GM19043 (cell line): ENCODE data around the gene UROC1.
"Not testable (repeated sequence)": the region's sequence is repeated elsewhere in the genome, so short reads cannot be mapped to it uniquely, and the experiment has no call there.

Source experiments
- ATAC-seq: cut with Tn5 transposase; IDR thresholded peaks from one replicate; pipeline ENCODE4 v1.9.1; 2021; ENCODE audit warnings: low read depth; ENCODE audit not compliant: unreplicated experiment

Gene UROC1

DNA sequence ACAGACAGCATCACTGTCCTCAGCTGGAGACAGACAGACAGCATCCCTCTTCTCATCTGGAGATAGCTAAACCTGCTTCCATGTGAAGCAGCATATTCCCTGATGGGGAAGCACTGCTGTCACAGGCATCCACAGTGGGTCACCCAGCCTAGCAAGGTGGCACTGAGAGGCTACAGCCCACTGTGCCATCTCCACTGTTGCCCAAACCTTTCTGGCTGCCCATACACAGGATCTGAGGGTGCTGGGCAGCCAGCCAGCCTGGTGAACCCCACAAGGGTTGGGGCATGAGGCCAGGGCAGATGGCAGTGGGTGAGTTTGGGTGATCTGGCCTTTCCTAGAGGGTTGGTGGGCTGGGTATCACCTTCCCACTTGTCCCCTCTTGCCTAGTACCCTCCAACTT lies 18.1 kb upstream of the UROC1 start:
- no peak for ATAC-seq

DNA sequence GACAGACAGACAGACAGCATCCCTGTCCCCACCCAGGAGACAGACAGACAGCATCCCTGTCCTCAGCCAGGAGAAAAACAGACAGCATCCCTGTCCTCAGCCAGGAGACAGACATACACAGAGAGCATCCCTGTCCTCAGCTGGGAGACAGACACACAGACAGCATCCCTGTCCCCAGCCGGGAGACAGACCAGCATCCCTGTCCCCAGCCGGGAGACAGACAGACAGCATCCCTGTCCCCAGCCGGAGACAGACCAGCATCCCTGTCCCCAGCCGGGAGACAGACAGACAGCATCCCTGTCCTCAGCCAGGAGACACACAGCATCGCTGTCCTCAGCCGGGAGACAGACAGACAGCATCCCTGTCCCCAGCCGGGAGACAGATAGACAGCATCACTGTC lies 17.1 kb upstream of the UROC1 start:
- not testable (repeated sequence) for ATAC-seq

DNA sequence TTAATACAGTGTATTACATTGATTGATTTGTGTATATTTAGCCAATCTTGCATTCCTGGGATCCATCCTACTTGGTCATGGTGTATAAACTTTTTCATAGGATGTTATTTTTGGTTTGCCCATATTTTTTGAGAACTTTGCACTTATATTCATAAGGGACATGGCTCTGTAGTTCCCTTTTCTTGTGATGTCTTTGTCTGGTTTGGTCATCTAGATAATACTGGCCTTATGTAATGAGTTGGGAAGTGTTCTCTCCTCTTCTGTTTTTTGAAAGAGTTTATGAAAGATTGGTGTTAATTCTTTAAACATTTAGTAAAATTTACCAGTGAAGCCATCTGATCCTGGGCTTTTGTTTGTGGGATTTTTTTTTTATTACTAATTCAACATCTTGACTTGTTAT lies 15.9 kb upstream of the UROC1 start:
- ATAC-seq, result no peak

DNA sequence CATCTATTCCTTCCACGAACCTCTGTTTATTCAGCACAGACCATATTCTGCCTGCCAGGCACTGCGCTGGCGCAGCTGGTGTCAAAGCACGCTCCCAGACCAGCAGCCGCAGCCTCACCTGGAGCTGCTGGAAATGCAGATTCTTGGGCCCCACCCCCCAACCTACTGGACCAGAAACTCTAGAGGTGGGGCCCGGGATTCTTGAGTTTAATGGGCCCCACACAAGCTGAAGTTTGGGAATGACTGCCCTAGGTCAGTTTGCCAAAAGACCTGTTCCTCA lies 13.4 kb upstream of the UROC1 start:
- ATAC-seq, result no peak

DNA sequence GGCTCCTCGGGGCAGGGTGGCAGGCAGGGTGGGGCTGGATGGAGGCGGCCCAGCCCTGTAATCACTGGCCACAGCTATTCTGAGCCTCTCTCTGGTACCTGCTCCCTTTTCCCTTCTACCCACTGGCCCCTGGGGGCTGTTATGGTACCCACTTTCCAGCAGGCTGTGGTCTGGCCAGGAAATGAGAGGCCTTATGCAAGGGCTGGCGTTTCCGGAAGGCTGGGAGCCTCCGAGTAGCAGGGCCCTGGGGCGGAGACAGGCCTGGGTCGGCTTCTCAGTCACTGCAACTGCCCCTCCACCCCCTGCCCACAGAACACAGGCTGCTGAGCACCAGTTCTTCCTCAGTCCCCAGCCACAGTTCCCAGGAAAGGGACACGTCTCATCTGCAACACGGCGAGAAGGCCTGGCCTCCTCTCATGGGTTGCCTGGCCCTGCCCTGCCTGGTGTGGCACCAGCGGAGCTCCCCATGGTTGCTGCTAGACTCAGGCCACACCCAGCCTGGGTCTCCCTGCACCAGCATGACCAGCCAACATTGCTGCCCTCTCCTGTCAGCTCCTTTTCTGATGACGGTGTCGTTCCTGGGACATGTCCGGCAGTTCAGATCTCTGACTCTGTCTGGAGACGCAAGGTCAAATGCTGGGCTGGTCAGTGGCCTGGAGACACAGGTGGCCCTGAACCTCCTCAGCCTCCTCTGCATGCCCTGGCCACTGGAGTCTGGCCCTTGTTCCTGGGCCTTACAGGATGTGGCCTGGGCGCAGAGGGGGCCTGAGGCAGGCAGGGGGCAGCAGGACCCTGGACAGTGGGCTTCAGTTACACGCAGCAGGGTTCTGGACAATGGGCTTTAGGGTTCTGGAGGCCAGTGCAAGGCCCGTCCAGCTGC lies 12.8 kb upstream of the UROC1 start:
- ATAC-seq, result peak; percentile 51

DNA sequence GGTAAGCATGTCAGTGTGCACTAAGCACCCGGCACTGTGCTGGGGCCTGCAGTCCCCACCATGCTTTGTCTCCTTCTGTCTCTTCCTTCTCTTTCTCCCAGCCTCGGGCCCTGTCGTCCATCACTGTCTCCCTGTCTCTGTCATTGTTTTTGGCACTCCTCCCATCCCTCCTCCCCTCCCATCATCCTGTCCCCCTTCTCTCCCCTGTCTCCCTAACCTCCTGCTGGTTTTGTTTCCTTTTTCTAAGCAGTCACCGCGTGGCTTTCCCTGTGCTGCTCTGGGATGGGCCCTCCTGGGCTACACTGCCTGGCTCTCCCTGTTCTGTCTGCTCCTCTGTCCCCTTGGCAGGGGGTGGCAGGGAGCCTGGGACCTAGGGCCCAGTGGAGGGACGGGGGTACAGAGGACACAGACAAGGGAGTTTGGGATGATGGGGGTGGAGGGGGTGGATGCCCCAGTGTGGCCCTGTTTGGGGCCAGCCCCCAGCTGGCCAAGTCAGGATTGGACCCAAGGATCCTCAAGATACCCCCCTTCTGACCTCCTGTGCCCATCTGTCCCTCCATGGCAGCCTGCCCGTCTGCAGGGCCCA lies 12.1 kb upstream of the UROC1 start:
- no peak for ATAC-seq

DNA sequence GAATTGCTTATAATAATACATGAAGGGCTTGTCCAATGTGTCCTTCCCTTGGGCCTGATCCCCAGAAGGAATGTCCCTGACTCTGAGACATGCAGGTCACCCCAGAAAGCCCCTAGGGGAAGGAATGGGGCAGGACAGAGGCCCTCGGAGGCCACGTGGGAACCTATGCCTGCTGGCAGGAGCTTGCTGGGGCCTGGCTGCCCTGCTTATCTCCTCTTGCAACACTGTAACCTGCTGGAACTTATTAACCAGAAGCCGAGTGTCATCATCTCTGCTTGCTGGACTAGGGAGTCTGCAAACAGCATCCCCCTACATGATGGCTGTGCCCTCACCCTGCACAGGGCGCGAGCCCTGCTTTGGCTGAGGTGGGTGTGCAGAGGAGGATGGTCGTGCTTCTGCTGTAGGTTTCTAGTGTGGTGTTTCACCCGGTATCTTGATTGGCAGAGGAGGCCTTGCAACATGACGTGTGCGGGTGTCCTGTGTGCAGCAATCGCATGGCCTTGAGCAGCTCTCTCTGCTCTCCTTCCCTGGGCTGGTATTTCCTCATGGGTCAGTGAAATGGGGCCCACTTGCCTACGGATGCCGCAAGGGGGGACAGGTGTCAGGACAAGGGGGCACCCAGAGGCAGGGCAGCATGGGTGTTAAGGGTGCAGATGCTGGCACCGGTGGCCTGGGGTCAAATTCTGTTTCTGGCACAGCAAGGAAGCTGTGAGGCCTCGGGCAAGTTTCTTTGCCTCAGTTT lies 11.4 kb upstream of the UROC1 start:
- no peak for ATAC-seq

DNA sequence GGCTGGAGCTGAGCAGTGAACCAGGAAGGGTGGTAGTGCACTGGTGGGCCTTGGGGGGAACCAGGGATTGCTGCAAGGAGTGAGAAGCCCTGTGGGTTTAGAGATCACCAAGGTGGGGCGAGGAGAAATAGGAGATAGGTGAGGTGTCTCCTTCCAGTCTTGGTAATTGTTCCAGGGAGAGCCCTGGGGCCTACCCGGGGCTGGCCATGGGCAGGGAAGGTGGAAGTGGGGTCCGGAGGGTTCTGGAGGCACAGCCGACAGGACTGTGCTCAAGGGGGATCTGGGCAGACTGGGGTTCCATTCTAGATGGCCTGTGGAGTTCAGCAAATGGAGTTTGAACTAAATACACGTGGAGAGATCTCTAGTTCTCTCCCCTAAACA lies 10.8 kb upstream of the UROC1 start:
- no peak for ATAC-seq

DNA sequence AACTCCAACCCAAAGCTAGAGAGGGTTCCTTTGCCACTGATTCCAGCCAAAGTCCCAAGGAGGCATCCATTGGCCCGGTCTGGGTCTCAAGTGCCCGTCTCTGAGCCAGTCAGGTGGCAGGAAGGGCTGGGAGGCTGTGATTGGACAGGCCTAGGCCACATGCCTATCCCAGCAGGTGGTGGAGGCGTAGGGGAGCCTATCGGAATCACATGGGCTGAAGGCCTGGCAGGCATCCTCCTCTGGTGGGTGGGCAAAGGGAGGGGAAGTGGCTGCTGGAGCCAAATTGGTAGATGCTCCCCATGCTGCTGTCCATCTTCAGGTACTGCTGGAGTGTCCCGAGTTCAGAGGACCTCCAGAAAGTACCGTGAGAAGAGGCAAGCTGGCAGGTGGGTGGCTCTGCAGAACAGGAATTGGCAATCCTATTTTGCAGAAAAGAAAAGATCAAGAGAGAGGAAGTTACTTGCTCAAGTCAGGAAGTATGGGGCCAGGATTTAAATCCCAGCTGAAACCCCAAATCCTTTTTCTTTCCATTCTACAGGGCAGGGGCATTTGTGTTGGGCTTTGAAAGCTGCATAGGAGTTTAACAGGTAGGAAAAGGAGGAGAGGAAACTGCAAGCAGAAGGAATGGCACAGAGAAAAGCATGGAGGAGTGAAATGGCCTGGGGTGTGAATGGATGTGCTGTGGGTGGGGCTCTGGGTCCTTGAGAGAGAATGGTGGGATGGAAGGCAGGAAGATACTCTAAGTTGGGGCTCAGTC lies 10.1 kb upstream of the UROC1 start:
- ATAC-seq, result no peak

DNA sequence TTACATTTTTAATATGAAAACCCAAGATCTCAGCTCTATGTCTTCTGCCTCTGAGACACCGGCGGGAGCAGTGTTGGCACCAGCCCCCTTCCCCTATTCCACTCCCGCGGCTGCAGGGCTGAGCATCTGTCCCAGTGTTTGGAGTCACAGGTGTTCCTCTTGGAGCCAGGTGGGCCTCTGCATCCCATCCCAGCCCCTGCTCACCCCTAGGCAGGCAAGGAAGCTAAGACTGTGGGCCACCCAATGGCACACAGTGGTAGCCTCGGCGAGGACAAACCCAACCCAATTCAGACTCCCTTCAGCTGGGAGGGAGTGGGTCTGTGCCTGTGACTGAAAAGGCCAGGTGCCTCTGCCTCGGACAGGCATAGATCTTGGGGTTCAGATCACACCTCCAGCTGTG lies 9.4 kb upstream of the UROC1 start:
- ATAC-seq, result no peak

DNA sequence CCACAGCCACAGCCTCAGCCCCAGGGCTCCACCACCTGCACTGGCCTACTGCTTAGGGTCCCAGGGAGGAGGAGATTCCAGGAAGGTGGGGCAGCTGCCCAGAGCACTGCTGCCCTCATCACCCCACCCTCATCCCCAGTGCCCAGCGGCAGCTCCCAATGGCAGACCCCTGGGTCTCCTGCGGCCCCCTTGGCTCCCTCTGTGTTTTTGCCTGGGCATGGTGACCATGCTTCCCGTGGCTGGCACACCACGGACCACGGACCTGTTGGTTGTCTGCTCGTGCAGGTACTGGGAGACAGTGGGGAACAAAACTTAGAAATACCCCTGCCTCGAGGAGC lies 9.1 kb upstream of the UROC1 start:
- no peak for ATAC-seq

DNA sequence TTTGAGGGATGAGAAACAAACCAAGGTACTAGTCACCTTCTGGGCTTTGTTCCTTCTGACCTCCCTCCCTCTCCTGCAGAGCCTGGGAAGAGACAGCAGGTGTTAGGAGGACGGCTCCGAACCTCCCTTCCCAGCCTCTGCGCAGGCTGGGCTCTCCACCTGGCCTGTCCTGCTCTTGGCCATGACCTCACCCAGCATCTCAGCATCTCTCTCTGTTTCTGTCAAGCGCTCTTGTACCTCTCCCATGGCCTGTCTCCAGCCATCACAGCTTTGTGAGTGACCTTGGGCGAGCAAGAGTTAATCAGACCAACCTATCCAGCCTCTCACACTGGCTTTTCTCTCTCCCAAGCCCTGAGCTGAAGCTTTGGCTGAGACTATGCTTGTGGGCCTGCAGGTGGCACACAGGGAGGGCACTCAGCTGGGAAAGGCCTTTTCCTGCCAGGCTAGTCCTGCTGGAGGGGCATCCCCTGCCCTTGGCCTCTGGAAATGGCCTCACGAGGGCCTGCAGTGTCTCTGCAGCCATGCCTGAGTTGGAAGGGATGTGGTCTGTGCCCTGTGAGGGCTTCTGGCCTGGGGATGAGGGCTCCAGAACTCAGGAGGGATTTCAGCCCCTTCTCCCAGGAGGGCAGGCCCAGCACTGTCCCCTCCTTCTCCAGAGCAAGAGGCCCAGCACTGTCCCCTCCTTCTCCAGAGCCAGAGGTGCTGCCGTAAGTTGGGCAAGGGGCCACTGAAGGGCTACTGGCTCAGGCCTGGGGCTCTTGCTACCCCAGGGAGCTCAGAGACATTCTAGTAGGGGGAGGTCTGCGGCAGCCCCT lies 8.5 kb upstream of the UROC1 start:
- no peak for ATAC-seq

DNA sequence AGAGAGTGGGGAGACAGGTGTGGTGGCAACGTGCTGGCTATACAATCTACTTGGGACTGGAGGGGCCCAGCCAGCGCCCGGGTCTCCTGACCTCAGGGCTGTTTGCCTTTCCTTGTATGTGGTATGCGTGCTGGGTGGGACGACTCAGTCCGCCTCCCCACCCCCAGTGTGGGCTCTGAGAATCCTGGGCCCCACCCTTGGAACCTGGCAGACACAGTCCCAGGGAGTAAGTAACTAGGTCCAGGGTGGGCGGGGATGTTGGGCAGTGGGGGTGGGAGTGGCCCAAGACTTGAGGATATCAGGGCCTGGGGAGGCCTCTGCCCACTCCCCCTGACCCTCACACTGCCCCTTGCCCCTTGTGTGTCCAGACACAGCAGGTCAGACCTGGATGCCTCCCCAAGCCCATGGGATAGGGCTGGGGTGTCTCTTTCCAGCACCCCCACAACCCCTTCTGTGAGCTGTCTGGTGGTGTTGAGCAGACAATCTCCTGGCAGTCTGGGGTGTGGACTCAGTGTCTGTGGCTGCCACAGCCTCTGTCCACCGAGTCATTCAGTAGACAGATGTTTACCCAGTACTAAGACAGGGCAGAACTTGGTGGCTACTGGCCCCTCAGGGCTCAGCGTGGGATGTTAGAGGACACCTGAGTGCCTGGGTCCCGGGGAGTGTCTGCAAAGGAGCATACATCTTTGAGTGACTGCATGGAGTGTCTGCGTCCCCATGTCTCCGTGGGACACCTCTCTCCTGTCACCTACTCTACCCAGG lies 7.7 kb upstream of the UROC1 start:
- ATAC-seq, result no peak

DNA sequence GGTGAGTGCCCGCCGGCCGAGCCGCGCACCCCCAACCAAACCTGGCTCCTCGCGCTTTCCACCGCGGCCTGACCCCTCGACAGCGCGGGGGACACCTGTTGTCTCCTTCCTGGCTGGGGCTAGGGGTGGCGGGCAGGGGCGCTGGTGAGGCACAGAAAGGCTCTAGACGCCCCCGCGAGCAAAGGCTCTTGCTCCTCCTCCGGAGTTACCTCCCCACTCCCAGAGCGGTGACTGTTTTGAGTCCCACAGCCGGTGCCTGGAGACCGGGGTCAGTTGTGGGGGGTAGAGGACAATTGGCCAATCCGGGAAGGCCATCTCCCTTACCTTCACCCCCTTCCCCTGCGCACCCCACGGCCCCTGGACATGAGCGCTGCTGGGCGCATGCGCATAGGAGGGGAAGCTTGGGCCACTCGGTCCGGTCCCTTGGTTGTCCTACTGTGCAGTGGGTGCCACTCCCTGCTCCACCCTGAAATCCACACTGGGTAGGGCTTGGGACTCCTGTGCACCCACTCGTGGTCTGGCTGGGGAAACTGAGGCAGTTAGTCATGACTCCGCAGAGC lies 6.9 kb upstream of the UROC1 start:
- ATAC-seq, result no peak

DNA sequence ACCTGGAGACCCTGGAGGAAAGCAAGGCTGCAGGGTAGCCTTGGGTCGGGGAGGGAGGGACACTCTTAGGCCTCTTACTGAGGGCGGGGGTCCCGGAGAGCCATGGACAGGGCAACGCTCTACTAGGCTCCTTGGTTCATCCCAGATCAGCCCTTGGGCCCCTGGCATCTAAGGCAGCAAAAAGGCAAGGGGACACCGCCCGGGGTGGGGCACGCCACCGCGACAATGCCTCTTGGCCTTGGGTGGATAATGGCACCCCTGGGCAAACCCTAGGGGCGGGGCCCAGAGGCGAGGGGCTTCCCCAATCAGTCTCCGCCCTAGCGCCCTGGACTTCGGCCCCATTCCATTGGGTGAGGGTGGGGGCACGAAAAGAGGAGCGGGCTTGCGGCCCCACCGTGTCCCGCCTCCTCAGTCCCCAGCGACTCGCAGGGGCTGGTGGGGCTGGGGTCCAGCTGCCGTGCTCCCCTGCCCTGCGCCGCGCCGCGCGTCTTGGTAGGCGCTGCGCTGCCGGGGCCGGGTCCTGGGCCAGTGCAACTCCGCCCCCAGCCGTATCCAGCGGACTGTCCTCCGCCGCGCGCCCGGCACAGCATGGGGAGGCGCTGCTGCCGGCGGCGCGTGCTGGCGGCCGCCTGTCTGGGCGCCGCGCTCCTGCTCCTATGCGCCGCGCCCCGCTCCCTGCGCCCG lies 6.3 kb upstream of the UROC1 start, which contains the start of gene CHST13:
Gene CHST13 (plus strand): TSS at position 411 of the 684 bp plus-strand sequence. CDS start 178 bp downstream, at position 589.
- ATAC-seq, result no peak

DNA sequence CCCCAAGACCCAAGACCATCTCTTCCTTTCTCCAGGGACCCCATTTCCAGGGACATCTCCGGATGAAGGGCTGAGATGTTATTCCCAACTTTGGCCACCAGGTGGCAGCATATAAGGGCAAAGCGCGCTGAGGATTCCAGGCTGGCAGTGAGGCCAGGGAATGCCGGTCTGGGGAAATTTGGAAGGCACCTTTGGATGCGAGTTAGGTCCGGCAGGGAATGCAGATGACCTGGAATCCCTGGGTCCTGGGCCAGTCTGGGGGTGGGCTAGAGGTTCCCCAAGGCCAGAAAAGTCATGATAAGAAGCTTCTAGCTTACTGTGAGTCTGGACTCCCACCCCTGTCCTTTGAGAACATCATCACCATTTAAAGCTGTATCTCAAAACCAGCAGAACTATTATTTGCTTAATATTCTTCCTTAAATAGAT lies 4.8 kb upstream of the UROC1 start:
- no peak for ATAC-seq

DNA sequence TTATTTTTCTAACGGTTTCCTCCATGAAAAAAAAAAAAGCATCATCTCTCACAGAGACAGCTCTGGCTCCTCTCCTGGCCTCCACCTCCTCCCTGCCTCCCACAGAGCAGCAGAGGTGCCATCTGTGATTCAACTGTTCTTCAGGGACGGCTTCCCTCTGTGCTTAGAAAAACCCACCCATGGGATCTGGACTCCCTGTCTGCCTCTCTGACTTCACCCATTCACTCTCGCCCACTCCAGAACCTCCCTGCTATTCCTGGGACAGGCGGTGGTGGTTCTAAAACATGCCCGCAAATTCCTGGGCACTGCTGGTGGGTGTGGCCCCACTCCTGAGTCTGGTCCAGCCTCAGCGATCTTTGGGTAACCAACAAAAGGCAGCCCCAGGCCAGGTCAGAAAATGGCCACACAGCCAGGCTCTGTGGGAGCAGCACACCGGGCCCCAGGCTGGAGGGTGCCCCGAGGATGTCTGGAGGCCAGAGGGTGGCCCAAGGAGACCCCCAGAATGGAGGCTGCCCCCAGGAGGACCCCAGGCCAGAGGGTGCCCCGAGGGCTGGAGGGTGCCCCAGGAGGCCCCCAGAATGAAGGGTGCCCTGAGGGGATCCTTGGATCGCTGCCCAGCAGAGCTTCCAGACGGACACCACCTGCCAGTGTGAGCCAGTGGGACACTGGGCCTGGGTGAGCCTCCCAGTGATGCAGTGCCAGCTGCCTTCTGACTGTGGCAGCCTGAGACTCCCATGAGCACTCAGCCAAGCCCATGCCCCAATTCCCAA lies 3.7 kb upstream of the UROC1 start:
- ATAC-seq, result no peak
